Stimulated activated CD8-positive, alpha-beta memory T cell treated with anti-CD3 and anti-CD28 coated beads, Interleukin-15, amount 100 ng/mL, for 1 hour (primary cell): ENCODE results near the gene PRPF31.

ENCODE experiments used
- DNase-seq: peaks from one replicate; pipeline ENCODE4 v3.0.0-alpha.2; 2020; ENCODE audit warnings: low read depth

PRPF31 gene

GRCh38 chr19:54142166-54142780 is 26.7 kb downstream of the PRPF31 start:
- no peak for DNase-seq

- no peak for DNase-seq
These were observed 30.1 kb downstream of the PRPF31 start for GRCh38 chr19:54145541-54146158.

GRCh38 chr19:54147676-54148075 is 32.1 kb downstream of the PRPF31 start:
- no peak for DNase-seq

- DNase-seq: no peak
These were observed 32.6 kb downstream of the PRPF31 start for GRCh38 chr19:54148158-54148557.

- DNase-seq: no peak
These were observed 33.7 kb downstream of the PRPF31 start for GRCh38 chr19:54149021-54149812.

GRCh38 chr19:54151362-54152035 is 35.9 kb downstream of the PRPF31 start:
- DNase-seq: no peak

GRCh38 chr19:54152267-54152666 is 36.7 kb downstream of the PRPF31 start:
- no peak for DNase-seq

GRCh38 chr19:54152878-54153524 is 37.4 kb downstream of the PRPF31 start:
- no peak for DNase-seq

- no peak for DNase-seq
These were observed 38.3 kb downstream of the PRPF31 start for GRCh38 chr19:54153731-54154326.

GRCh38 chr19:54154603-54155345 is 39.2 kb downstream of the PRPF31 start:
- no peak for DNase-seq

GRCh38 chr19:54155694-54156093 is 40.1 kb downstream of the PRPF31 start:
- no peak for DNase-seq

GRCh38 chr19:54156490-54156889 is 40.9 kb downstream of the PRPF31 start:
- no peak for DNase-seq

- DNase-seq: no peak
These were observed 41.4 kb downstream of the PRPF31 start for GRCh38 chr19:54156953-54157352.

- DNase-seq: no peak
These were observed 43.3 kb downstream of the PRPF31 start for GRCh38 chr19:54158812-54159351.

GRCh38 chr19:54159352-54160181 is 44.0 kb downstream of the PRPF31 start, which contains the start of gene LENG1:
Gene LENG1, minus strand, starts transcription at chr19:54159721. Its CDS starts 26 bp downstream, at chr19:54159695.
- peak; percentile 96 for DNase-seq

GRCh38 chr19:54160182-54160811 is 44.7 kb downstream of the PRPF31 start:
- no peak for DNase-seq

- no peak for DNase-seq
These were observed 45.3 kb downstream of the PRPF31 start for GRCh38 chr19:54160854-54161253.

- DNase-seq: peak; percentile 66
These were observed 46.8 kb downstream of the PRPF31 start for GRCh38 chr19:54162241-54162805.

- DNase-seq: no peak
These were observed 47.3 kb downstream of the PRPF31 start for GRCh38 chr19:54162884-54163283.
